ENCODE results near the gene MDFIC2.

MDFIC2 gene

GRCh38 chr3:70177881-70178645 lies 134.4 kb downstream of the MDFIC2 start:
- no peak for DNase-seq

GRCh38 chr3:70176224-70176623 lies 136.2 kb downstream of the MDFIC2 start:
- DNase-seq = no peak

GRCh38 chr3:70156808-70157207 lies 155.6 kb downstream of the MDFIC2 start:
- no peak for DNase-seq

GRCh38 chr3:70150599-70150998 lies 161.8 kb downstream of the MDFIC2 start:
- no peak for DNase-seq

GRCh38 chr3:70149714-70150400 lies 162.6 kb downstream of the MDFIC2 start:
- no peak for DNase-seq

Data from 8988T (cell line).